GM18951 (cell line): ENCODE data around the gene TOMM40L.

Experiments used
- POLR2A ChIP-seq: IDR thresholded peaks from 4 replicates; pipeline ENCODE4 v1.6.1; 2011; ENCODE audit warnings: mild to moderate bottlenecking; ENCODE audit not compliant: insufficient read length, insufficient read depth; ENCODE audit errors: extremely low read depth
- in situ Hi-C: fragments of 300-500 bp; cut with MboI; formaldehyde crosslinking; loops from one replicate; pipeline ENCODE4 v1.12.0; 2022; ENCODE audit warnings: low sequenced_read_pairs, mixed read lengths, inconsistent platforms; ENCODE audit not compliant: unreplicated experiment

Gene TOMM40L

GRCh38 chr1:161259765-161260164, 33.9 kb downstream of the TOMM40L start:
- in situ Hi-C loops: no loop called here
- no peak for TF ChIP-seq POLR2A

- TF ChIP-seq POLR2A: no peak
- in situ Hi-C loops: no loop called here
Measured at GRCh38 chr1:161260376-161261260, 34.8 kb downstream of the TOMM40L start.

GRCh38 chr1:161261261-161262235, 35.7 kb downstream of the TOMM40L start:
- in situ Hi-C loops: no loop called here
- TF ChIP-seq POLR2A: no peak

- in situ Hi-C loops: no loop called here
- TF ChIP-seq POLR2A: no peak
Measured at GRCh38 chr1:161265305-161265704, 39.4 kb downstream of the TOMM40L start.

GRCh38 chr1:161266202-161266601, 40.3 kb downstream of the TOMM40L start:
- in situ Hi-C loops: no loop called here
- no peak for TF ChIP-seq POLR2A

DNA sequence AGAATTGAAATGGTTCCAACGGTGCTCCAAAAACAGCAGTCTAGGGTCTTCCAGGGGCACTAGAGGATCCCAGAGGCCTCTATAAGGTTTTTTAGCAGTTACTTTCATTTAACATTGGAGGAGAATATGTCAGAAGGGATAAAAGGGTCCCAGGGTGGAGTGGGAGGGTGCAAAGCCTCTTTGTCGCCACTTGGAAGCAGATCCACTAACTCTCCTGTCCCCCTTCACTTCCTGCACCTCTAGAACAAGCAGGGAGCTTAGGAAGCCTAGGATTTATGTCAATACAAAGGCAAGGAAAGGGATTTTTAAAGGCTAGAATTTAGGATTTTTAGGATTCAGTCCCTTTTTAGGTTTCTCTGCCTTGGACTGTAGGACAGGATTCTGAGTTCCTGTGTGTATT, 41.0 kb downstream of the TOMM40L start:
- in situ Hi-C loops: no loop called here
- TF ChIP-seq POLR2A: no peak

DNA sequence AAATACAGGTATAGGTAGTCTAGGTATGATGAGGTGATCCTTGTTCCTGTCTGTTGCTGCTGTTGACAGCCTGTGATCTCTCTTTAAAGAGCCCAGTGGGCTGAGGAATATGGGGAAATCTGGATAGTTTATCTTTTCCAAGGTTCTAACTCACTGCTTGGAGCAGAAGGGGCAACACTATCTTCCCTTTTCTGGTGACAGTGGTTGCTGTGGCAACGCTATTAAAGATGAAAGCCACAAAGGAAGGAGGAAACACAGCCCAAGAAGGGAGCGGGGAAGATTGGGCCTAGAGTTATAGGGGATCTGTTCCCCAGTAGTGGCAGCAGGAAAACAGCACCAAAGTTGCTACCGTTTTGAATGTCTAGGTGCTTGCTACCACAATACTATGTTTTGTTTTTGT, 41.5 kb downstream of the TOMM40L start:
- in situ Hi-C loops: no loop called here
- TF ChIP-seq POLR2A: no peak

DNA sequence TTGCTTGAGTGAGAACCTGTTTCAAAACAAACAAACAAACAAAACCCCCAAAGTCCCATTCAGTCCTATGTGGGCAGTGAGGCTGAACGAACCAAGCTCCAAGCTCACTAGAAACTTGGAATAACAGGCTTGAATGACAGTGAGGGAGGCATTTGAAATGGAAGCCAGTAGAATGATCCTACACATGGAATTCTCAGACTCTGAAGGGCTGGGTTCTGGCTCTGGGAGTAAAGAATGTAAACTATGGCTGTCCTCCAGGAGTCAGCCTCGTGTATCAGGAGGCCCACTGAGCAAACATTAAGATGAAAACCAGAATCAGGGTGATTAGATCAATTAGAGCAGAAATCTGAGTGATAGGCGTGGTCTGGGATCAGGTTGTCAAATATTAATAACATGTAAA, 47.5 kb downstream of the TOMM40L start:
- in situ Hi-C loops: no loop called here
- TF ChIP-seq POLR2A: no peak

DNA sequence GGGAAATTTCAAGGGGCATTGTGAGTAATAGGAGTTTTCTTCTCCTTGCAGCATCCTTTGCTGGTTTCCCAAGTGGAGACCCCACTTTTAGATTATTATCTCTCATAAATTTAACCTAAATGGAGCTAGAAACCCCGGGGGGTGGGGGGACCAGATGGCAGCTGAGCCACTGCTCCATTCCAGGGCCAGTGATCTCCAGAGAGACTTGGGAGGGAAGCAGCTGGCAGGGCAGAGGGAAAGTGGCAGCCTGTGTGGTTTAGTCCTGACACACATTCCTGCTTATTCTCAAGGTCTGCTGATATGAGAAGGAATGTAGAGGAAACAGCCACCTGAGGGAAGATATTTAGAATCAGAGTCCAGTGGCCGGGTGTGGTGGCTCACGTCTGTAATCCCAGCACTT, 49.0 kb downstream of the TOMM40L start:
- TF ChIP-seq POLR2A: no peak
- in situ Hi-C loops: no loop called here
